WERI-Rb-1 (cell line): ENCODE measurements around the gene SORBS2.

Experiments
- DNase-seq: peaks from one replicate; pipeline ENCODE4 v3.0.0-alpha.2; 2020
- H3K27ac ChIP-seq: fragments of 250-450 bp; sonication (Bioruptor Pico); 2 replicates; pipeline ENCODE4 v1.5.1; 2020; ENCODE audit warnings: mild to moderate bottlenecking, moderate library complexity
- H3K27me3 ChIP-seq: fragments of 250-450 bp; sonication (Bioruptor Pico); 2 replicates; pipeline ENCODE4 v1.5.1; 2021; ENCODE audit warnings: mild to moderate bottlenecking, low read depth, moderate library complexity; ENCODE audit not compliant: insufficient read depth, severe bottlenecking
- H3K36me3 ChIP-seq: fragments of 250-450 bp; sonication (Bioruptor Pico); 2 replicates; pipeline ENCODE4 v1.5.1; 2020; ENCODE audit warnings: mild to moderate bottlenecking, moderate library complexity
- H3K4me3 ChIP-seq: 2 replicates; pipeline ENCODE4 v1.5.1; 2011; ENCODE audit warnings: low read depth, mild to moderate bottlenecking, control low read depth, low read length
- H3K9me3 ChIP-seq: fragments of 250-450 bp; sonication (Bioruptor Pico); 2 replicates; pipeline ENCODE4 v1.5.1; 2021; ENCODE audit warnings: mild to moderate bottlenecking, moderate library complexity; ENCODE audit not compliant: severe bottlenecking
- CTCF ChIP-seq: IDR thresholded peaks from 2 replicates; pipeline ENCODE4 v1.5.1; 2011; ENCODE audit warnings: low read depth, mild to moderate bottlenecking, control low read depth, inconsistent platforms, low read length

SORBS2 gene

GRCh38 chr4:185834778-185835177 lies 22.8 kb upstream of the SORBS2 start:
- no peaks in the 10 kb centered on the region for H3K9me3 ChIP-seq
- no peak for TF ChIP-seq CTCF
- H3K27ac ChIP-seq, result no peak overlapping the region
- no peak overlapping the region for H3K4me3 ChIP-seq
- DNase-seq, result no peak
- H3K27me3 ChIP-seq, result no peaks in the 10 kb centered on the region
- no peaks in the 10 kb centered on the region for H3K36me3 ChIP-seq

- Histone ChIP-seq H3K36me3 (no peaks in the 10 kb centered on the region), H3K4me3 (no peak overlapping the region), H3K9me3 (no peaks in the 10 kb centered on the region), H3K27ac (no peak overlapping the region), H3K27me3 (no peaks in the 10 kb centered on the region)
- no peak for DNase-seq
- no peak for TF ChIP-seq CTCF
Observed at GRCh38 chr4:185834088-185834487, 22.1 kb upstream of the SORBS2 start.

GRCh38 chr4:185833055-185833598 lies 21.1 kb upstream of the SORBS2 start:
- no peaks in the 10 kb centered on the region for H3K9me3 ChIP-seq
- DNase-seq, result no peak
- H3K27me3 ChIP-seq, result no peaks in the 10 kb centered on the region

GRCh38 chr4:185831125-185831815 lies 19.3 kb upstream of the SORBS2 start:
- Histone ChIP-seq H3K27me3 (no peaks in the 10 kb centered on the region), H3K27ac (no peak overlapping the region), H3K36me3 (no peaks in the 10 kb centered on the region), H3K9me3 (no peaks in the 10 kb centered on the region), H3K4me3 (no peak overlapping the region)
- no peak for TF ChIP-seq CTCF
- no peak for DNase-seq

More at GRCh38 chr4:185833055-185833598, 21.1 kb upstream of the SORBS2 start:
- no peak for TF ChIP-seq CTCF
- Histone ChIP-seq H3K36me3 (no peaks in the 10 kb centered on the region), H3K4me3 (no peak overlapping the region), H3K27ac (no peak overlapping the region)

- Histone ChIP-seq H3K36me3 (no peaks in the 10 kb centered on the region), H3K27ac (no peak overlapping the region), H3K9me3 (no peaks in the 10 kb centered on the region), H3K27me3 (no peaks in the 10 kb centered on the region), H3K4me3 (no peak overlapping the region)
- no peak for TF ChIP-seq CTCF
- no peak for DNase-seq
Observed at GRCh38 chr4:185830263-185830994, 18.4 kb upstream of the SORBS2 start.
